SK-N-SH treated with all-trans-retinoic acid at 6 μM for 48 hours (cell line): Measurements from ENCODE around the gene TSSK6.

Source experiments
- ARNTL ChIP-seq: fragments of 450-650 bp; formaldehyde crosslinking; IDR thresholded peaks from 2 replicates; pipeline ENCODE4 v1.5.0; 2020; ENCODE audit warnings: low read depth, mild to moderate bottlenecking, moderate library complexity, borderline replicate concordance
- BACH2 ChIP-seq: fragments of 250-450 bp; sonication (Bioruptor Pico); IDR thresholded peaks from 2 replicates; pipeline ENCODE4 v1.9.0; 2021; ENCODE audit warnings: mild to moderate bottlenecking, borderline replicate concordance
- CREB5 ChIP-seq: fragments of 250-450 bp; sonication (Bioruptor Pico); IDR thresholded peaks from 2 replicates; pipeline ENCODE4 v1.5.1; 2020; ENCODE audit warnings: low read depth, mild to moderate bottlenecking, moderate library complexity
- OSR1 ChIP-seq: fragments of 250-450 bp; sonication (Bioruptor Pico); IDR thresholded peaks from 2 replicates; pipeline ENCODE4 v1.8.0; 2022; ENCODE audit warnings: moderate library complexity, mild to moderate bottlenecking, inconsistent platforms
- PATZ1 ChIP-seq: fragments of 250-450 bp; sonication (Bioruptor Pico); IDR thresholded peaks from 2 replicates; pipeline ENCODE4 v1.8.0; 2020; ENCODE audit warnings: mild to moderate bottlenecking, moderate library complexity, borderline replicate concordance
- TOX ChIP-seq: fragments of 250-450 bp; sonication (Bioruptor Pico); IDR thresholded peaks from 2 replicates; pipeline ENCODE4 v1.8.0; 2021; ENCODE audit warnings: mild to moderate bottlenecking, moderate library complexity, borderline replicate concordance
- TSHZ2 ChIP-seq: fragments of 250-450 bp; sonication (Bioruptor Pico); IDR thresholded peaks from 2 replicates; pipeline ENCODE4 v1.5.0; 2020; ENCODE audit warnings: mild to moderate bottlenecking, moderate library complexity
- ZNF70 ChIP-seq: fragments of 450-650 bp; formaldehyde crosslinking; IDR thresholded peaks from 2 replicates; pipeline ENCODE4 v1.5.0; 2020; ENCODE audit warnings: mild to moderate bottlenecking, moderate library complexity
- ZNF8 ChIP-seq: fragments of 450-650 bp; formaldehyde crosslinking; IDR thresholded peaks from 2 replicates; pipeline ENCODE4 v1.5.0; 2020; ENCODE audit warnings: mild to moderate bottlenecking, moderate library complexity

- TF ChIP-seq BACH2 (CRISPR knock-in tag), result no peak
- no peak for TF ChIP-seq TSHZ2 (CRISPR knock-in tag)
- TF ChIP-seq ARNTL, result no peak
- TF ChIP-seq ZNF70 (CRISPR knock-in tag), result no peak
- TF ChIP-seq CREB5, result no peak
- no peak for TF ChIP-seq PATZ1 (CRISPR knock-in tag)
- no peak for TF ChIP-seq ZNF8 (CRISPR knock-in tag)
- no peak for TF ChIP-seq TOX (CRISPR knock-in tag)
- no peak for TF ChIP-seq OSR1
Observed at GRCh38 chr19:19561946-19562664, 46.8 kb upstream of the TSSK6 start.
